Measurements from ENCODE around the gene METTL24.
"Not testable (repeated sequence)": the region's sequence is repeated elsewhere in the genome, so short reads cannot be mapped to it uniquely, and the experiment has no call there.

The METTL24 gene

GRCh38 chr6:110265273-110265672, 92.9 kb downstream of the METTL24 start:
- no peak for DNase-seq (ENCODE audit: low spot score)

- no peak for DNase-seq (ENCODE audit: low spot score)
Measured at GRCh38 chr6:110256366-110256765, 101.8 kb downstream of the METTL24 start.

GRCh38 chr6:110255211-110255750, 102.9 kb downstream of the METTL24 start:
- DNase-seq (ENCODE audit: low spot score) = peak; percentile 45

GRCh38 chr6:110250838-110251237, 107.3 kb downstream of the METTL24 start:
- DNase-seq (ENCODE audit: low spot score) = no peak

- DNase-seq (ENCODE audit: low spot score) = no peak
Measured at GRCh38 chr6:110250058-110250457, 108.1 kb downstream of the METTL24 start.

- DNase-seq (ENCODE audit: low spot score) = no peak
Measured at GRCh38 chr6:110246900-110247546, 111.1 kb downstream of the METTL24 start.

GRCh38 chr6:110246378-110246777, 111.8 kb downstream of the METTL24 start:
- no peak for DNase-seq (ENCODE audit: low spot score)

- DNase-seq (ENCODE audit: low spot score) = not testable (repeated sequence)
Measured at GRCh38 chr6:110244621-110245020, 113.5 kb downstream of the METTL24 start.

GRCh38 chr6:110239526-110240274, 118.4 kb downstream of the METTL24 start:
- DNase-seq (ENCODE audit: low spot score) = no peak

- not testable (repeated sequence) for DNase-seq (ENCODE audit: low spot score)
Measured at GRCh38 chr6:110236007-110236406, 122.1 kb downstream of the METTL24 start.

- DNase-seq (ENCODE audit: low spot score) = peak; percentile 8
Measured at GRCh38 chr6:110233770-110234374, 124.3 kb downstream of the METTL24 start.

GRCh38 chr6:110232450-110232849, 125.7 kb downstream of the METTL24 start:
- DNase-seq (ENCODE audit: low spot score) = peak; percentile 58

- no peak for DNase-seq (ENCODE audit: low spot score)
Measured at GRCh38 chr6:110226261-110226660, 131.9 kb downstream of the METTL24 start.

- DNase-seq (ENCODE audit: low spot score) = no peak
Measured at GRCh38 chr6:110221738-110222137, 136.4 kb downstream of the METTL24 start.

- DNase-seq (ENCODE audit: low spot score) = peak; percentile 7
Measured at GRCh38 chr6:110217266-110217665, 140.9 kb downstream of the METTL24 start.

- no peak for DNase-seq (ENCODE audit: low spot score)
Measured at GRCh38 chr6:110216140-110216539, 142.0 kb downstream of the METTL24 start.

- no peak for DNase-seq (ENCODE audit: low spot score)
Measured at GRCh38 chr6:110214338-110214737, 143.8 kb downstream of the METTL24 start.

GRCh38 chr6:110211753-110212152, 146.4 kb downstream of the METTL24 start:
- no peak for DNase-seq (ENCODE audit: low spot score)

GRCh38 chr6:110207652-110208051, 150.5 kb downstream of the METTL24 start:
- no peak for DNase-seq (ENCODE audit: low spot score)

GRCh38 chr6:110201151-110201884, 156.8 kb downstream of the METTL24 start:
- DNase-seq (ENCODE audit: low spot score) = no peak

- no peak for DNase-seq (ENCODE audit: low spot score)
Measured at GRCh38 chr6:110198561-110198960, 159.6 kb downstream of the METTL24 start.

- DNase-seq (ENCODE audit: low spot score) = no peak
Measured at GRCh38 chr6:110196874-110197273, 161.3 kb downstream of the METTL24 start.
